GM21529 (cell line): ENCODE results near the gene ZNF283.

Experiments used
- ATAC-seq: cut with Tn5 transposase; IDR thresholded peaks from one replicate; pipeline ENCODE4 v1.9.1; 2021; ENCODE audit not compliant: unreplicated experiment

The ZNF283 gene

DNA sequence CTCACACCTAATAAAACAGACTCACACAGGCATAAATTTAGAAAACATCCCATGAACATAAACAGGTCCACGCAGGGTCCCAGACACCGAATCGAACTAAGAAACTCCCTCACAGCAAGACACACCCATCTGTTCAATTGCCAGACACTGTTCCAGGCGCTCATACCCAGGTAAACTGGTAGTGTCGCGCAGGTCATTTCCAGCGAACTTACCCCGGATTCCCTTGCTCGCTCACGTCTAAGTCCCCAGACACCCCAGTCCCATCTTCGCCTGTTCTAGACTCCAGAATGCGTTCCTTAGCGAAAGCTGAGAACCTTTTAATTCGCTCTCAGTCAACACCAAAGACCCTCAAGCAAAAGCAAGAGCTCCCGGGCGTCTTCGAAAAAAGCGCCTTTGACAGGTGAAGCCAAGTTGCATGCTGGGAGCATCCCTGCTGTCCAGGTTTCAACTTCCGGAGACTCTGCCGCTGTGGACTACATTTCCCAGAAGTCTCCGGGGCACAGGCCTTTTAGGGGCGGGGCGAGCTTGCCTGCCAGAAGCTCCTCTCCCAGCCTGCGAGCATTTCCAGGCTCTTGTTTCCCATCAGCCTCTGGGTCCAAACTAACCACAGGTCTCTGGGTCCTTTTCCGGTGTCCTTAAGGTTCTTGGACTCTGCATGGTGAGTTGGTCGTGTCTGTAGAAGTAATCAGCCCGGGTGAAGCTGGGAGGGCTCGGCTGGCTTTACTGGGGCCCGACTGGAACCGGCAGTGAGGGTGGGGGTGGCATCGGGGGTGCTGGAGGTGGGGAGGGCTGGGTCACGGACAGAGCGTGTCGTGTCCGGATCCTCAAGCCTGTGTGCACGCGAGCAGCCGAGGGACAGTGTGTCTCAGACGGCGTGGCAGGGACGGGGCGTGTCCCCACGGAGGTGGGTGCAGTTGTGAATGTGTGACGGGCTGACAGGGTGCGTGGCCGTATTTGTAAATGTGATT, at the start of gene ZNF283:
Gene ZNF283 (plus strand): TSS at position 535 of the 968 bp plus-strand sequence. CDS start 6,184 bp downstream, outside the sequence.
- peak; percentile 85 for ATAC-seq

DNA sequence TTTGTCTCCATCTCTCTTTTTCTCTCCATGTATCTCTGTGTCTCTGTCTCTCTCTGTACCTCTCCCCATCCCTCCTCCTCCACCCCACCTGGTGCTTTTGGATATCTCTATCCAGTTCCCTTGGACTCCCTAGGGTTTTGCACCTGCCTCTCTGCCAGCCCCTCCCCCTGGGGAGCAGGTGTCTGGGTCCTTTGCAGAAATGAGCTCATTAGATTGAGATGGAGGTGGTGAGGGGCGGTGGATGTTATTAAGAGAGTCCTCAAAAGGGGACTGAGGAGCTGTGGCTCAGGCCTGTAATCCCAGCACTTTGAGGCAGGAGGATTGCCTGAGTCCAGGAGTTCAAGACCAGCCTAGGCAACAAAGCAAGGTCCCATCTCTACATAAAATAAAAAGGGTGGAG, 48.5 kb upstream of the ZNF283 start:
- no peak for ATAC-seq

DNA sequence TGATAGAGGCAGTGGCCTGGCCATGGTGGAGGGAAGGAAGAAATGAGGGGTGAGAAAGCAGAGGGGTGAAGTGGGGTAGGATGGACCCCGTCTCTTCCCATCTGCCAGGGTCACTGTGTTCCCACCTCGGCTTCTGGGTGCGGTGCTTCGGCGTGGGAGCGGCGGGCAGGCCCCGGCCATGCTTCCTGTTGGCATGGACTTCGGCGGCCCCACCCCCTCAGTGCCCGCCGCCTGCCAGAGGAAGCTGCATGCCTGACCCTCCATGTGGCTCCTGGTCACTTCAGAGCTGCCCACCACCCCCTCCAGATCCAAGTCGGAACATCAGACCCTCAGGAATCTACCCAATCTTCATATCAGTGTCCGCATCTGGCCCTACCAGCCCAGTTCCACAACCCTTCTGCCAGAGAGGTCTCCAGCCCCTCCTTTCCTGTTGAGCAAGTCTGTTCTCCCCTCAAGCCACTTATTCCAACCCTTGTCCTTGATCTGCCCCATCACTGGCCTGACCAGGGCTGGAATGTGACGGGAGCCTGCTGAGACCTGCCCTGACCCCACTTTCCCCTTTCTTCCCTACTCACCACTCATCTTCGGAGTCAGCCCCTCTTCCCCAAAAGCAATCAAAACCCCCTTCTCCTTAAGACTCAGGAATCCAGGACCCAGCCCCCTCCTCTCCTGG, 47.8 kb upstream of the ZNF283 start:
- ATAC-seq, result no peak

DNA sequence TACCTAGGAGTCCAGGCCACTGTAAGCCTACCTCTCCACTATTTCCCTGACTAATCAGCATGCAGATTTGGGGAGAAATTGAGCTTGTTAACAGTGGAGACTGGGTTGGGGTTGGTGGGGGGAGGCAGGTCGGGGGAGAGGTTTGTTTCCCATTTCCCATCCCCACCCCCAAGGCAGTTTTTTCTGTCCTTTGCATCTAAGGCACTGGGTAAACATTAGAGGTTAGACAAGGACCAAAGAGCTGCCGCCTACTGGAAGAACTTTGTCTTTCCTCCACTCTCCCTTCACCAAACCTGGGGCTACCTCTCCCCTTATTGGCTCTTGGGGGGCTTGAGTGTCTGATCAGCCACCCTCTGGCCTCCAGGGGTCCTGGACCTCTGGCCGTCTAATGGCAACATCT, 47.3 kb upstream of the ZNF283 start:
- ATAC-seq, result no peak

DNA sequence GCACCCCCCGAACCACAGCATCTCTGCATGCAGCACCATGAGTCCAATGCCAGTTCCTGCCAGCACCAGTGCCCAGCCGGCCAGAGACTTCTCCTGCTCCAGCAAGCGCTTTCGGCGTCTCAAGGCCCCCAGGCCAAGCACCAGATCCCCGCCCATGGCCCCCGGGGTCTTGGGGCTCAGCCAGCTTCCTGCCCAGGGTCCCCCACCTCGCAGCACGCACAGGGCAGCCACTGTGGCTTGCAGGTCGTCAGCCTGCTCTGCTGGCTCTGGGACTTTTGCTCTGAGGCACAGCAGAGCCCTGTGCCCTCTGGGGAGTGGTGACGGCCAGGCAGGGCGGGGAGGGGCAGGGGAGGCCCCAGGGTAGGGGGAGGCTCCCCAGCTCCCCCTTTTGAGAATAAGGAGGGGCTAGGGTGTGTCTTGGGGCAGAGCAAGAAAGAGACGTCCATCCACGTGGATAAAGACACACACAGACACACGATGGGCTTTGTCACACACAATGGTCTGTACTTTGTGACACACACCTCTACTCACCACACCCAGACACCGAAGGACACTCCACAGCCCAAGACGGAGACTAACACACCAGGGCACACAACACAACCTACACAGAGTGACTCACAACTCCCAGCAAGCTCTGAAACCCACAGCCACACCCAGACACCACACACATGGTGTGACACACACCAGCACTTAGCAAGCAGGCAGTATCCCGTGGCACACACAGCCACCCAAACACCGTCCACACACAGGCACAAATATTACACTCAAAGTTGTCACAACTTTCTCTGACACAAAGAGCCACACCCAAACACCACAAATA, 46.2 kb upstream of the ZNF283 start, which contains the start of gene KCNN4:
Gene KCNN4 (minus strand): TSS at position 268 of the 820 bp plus-strand sequence. CDS start 112 bp downstream, at position 156.
- peak; percentile 37 for ATAC-seq

DNA sequence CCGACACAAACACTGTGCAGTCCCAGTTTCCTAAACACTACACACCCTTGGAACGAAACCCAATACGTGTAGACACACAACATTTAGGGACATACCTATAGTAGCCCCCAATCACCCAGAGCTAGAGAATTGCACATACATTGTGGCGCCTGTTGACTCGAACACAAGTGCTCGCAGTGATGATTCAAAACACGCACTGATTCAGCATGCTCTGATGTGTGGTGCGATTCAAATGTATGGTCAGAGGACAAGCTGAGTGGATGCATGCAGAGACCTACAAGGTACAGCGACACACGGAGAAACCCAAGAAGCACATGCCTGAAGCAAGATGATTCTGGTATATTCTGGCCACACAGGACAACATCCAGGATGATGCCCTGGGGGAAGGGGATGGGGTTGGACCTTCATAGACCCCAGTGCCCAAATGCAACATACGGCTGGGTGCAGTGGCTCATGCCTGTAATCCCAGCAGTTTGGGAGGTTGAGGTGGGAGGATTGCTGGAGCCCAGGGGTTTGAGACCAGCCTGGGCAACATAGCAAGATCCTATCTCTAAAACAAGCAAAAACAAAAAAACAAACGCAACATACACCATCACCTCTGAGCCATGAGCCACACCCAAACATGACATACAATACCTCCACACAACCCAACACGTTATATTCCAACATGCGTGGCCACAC, 45.4 kb upstream of the ZNF283 start:
- no peak for ATAC-seq

DNA sequence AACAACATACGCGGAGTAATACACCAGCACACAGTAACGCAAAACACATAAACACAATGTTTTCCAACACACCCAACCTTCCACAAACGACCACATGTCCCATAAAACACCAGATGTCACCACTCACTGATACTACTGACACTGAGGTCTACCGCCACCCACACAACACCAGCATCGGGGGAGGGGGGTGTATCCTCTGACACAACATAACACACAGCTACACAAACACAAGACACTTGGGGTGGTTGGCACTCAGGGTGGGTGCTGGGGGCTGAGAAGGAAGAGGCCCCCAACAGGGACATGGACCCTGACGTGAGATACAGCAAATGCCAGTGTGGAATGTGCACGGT, 44.8 kb upstream of the ZNF283 start:
- ATAC-seq, result no peak

DNA sequence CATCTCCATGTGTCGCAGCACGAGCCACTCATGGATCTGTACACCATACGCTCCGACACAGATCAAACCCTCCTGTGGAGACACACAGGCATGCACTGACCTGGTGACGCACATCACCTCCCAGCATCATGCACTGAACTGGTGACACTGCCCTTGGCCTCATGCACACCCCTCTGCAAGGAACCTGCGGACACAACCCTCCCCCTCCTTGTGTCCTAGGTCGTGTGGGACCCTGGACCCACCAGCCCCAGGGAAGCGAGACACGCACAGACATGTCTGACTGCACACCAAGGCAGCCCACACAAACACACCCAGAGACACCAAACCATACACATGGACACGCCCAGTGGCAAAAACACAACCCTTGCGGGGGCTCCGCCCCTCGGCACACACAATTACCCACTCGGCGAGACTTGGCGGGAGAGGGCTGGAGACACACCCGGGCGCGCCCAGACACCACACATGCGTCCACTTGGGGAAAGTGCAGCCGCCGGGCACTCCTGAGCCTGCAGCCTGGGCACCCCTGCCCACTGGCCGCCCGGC, 44.4 kb upstream of the ZNF283 start:
- ATAC-seq, result no peak

DNA sequence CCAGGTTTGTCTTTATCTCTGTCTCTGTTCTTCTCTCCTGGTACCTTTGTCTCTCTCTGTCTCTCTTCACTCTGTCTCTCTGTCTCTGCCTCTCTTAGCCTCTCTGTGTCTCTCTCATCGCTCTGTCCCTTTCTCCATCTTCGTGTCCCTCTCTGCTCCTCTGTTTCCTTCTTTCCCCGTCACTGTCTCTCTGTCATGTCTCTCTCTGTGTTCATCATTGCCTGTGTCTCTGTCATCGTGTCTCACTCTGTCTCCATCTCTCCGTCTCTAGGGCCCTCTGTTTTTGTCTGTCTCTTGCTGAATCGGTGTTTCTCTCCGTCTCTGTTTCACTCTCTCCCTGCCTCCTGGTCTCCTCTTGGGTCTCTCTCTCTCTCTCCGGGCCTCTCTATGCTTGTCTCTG, 43.5 kb upstream of the ZNF283 start:
- ATAC-seq, result no peak

DNA sequence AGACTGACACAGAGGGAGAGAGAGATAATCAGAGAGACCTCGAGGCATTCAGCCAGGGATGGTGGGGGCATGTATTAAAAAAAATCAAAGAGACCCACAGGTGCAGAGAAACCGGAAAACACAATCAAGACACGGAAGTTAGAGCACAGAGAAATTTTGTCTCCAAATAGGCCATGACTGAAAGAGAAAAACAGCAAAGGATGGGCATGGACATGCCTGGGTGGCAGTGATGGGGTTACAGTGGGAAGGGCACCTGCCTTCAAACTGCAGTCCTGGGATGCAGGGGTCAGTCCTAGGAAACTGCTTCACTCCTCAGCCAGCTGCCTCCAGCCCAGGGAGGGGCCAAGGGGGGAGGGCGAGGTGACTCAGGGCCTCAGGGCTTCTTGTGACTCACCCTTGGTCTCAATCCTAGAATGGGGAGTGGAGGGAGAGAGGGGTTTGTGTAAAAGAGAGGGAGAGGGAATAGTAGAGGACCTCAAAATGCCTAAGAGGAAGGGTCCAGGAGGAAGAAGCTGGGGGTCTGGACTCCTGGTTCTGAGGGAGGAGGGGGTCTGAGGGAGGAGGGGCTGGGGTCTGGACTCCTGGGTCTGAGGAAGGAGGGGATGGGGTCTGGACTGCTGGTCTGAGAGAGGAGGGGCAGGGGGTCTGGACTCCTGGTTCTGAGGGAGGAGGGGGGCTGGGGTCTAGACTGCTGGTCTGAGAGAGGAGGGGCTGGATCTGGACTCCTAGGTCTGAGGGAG, 42.7 kb upstream of the ZNF283 start:
- no peak for ATAC-seq

DNA sequence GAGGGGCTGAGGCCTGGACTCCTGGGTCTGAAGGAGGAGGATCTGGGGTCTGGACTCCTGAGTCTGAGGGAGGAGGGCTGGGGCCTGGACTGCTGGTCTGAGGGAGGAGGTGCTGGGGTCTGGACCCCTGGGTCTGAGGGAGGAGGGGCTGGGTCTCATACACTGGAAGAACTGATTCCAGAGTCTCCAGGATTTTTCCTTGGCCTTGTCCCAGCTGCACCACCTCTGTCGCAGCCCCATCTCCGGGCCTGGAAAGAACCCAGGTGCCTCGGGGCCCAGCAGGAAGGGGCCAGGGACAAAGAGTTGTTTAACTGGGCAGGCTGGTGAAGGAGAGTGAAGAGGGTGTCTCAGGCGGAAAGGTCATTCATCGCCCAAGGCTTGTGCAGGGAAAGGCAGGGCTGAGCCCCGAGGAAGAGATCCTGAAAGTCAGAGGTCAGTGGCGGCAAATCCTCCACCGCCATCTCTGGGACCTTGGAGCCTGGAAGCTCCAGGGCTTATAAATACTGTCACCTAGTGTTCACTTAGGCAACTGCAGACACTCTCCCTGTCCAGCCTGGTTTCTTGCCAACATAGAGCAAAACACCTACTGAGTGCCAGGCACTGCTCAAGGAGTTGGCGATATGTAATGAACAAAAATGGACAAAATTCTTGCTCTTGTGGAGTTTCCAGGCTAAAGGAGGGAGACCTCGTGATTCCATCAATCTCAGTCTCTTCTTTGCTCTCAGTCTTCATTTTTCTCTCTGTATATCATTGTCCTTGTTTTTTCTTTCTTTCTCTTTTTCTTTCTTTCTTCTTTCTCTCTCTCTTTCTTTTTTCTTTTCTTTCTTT, 41.9 kb upstream of the ZNF283 start:
- ATAC-seq, result no peak

DNA sequence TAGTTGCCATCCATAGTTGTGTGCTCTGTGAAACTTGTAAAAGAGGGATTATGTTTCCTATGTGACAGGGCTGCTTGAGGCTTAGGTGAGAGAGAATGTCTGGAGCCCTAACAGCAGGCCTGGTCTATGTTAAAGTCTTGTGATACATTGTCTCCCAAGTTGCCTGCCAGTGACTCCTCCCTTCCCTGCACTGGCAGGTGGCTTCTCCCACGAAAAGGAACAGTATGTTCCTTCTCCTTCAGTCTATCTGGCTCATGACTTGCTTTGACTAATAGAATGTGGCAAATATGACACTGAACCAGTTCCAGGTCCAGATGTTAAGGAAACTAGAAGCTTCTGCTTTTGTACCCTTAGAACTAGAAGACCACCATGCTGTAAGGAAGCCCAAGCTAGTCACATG, 40.5 kb upstream of the ZNF283 start:
- no peak for ATAC-seq

DNA sequence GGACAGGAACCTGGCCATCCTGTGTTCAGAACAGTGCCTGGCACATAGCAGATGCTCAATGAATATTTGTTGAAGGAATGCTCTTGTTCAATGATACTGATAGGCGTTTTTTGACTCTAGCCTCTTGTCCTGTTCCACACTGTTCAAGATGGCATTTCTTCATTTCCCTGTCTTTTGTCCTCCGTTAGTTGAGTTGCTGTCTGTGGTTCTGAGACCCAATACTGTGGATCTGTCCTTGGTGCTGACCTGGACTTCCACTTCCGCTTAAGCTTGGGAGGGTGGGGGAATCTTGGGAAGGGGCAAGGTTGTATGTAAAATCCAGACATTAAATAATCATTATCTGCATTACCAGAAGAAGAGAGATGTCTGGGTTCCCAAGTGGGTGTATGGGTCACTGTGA, 38.1 kb upstream of the ZNF283 start:
- ATAC-seq, result no peak

DNA sequence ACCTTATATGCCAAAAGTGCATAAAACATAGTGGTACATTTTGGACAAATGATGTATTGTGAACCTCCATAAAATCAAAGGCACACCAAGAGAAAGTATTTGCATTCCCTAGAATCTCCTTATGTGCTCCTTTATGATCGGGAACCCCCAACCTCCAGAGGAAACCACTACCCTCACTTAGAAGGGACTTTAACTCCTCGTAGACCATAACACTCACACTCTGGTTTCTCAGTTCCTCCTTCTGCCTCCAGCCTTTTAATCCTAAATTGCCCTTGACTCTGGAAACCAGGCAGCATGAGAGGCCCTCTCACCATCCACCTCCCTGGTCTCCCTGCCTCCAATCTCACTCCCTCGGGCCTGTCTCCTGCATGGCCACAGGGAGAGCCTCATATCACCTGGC, 36.5 kb upstream of the ZNF283 start:
- ATAC-seq, result no peak

DNA sequence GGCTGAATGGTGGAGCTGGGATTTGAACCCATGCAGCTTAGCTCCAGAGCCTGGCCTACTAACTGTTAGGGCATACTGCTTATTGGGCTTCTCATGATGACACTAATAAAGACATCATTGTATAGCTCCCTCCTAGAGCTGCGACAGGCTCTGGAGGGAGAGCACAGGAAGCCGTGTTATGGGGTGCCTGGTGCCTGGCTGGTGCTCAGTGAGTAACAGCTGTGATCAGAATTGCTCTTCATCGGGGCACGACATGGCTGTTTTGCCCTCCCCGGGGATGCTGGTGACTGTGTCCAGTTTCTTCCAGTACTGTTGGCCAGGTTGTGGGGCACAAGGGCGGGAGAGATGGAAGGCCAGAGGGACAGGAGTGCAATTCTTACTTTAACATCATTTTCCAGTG, 30.0 kb upstream of the ZNF283 start:
- no peak for ATAC-seq

DNA sequence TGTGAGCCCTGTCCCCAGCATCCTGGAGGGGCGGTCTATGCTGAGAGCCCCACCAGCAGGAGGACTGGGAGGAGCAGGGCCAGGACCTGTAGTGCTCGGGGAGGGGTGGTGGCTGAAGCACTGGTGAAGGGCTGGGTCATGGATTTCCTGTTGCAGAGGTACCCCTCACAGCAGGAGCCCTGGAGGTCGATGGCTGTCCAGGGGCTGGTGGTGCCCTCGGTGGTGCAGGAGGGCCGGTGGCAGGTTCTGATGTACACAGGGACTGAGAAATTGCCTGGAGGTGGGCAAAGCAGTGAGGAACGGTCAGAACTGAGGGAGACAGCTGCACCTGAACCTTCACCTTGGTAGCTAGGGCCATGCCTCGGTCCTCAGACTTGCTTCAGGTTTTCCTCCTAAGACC, 29.6 kb upstream of the ZNF283 start:
- no peak for ATAC-seq

DNA sequence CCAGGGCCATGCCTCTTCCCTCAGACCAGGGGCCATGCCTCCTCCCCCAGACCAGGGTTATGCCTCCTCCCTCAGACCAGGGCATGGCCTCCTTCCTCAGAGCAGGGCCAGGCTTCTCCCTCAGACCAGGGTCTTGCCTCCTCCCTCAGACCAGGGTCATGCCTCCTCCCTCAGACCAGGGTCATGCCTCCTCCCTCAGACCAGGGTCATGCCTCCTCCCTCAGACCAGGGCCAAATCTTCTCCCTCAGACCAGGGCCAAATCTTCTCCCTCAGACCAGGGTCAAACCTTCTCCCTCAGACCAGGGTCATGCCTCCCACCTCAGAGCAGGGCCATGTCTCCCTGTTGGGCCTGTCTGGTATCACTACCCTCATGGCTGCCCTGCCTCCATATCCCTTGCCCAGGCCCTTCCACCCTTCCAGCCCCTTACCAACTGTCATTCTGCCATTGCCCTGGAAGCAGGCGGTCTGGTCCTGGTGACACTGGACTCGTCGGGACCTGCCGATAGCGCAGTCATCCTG, 29.0 kb upstream of the ZNF283 start:
- ATAC-seq, result no peak

DNA sequence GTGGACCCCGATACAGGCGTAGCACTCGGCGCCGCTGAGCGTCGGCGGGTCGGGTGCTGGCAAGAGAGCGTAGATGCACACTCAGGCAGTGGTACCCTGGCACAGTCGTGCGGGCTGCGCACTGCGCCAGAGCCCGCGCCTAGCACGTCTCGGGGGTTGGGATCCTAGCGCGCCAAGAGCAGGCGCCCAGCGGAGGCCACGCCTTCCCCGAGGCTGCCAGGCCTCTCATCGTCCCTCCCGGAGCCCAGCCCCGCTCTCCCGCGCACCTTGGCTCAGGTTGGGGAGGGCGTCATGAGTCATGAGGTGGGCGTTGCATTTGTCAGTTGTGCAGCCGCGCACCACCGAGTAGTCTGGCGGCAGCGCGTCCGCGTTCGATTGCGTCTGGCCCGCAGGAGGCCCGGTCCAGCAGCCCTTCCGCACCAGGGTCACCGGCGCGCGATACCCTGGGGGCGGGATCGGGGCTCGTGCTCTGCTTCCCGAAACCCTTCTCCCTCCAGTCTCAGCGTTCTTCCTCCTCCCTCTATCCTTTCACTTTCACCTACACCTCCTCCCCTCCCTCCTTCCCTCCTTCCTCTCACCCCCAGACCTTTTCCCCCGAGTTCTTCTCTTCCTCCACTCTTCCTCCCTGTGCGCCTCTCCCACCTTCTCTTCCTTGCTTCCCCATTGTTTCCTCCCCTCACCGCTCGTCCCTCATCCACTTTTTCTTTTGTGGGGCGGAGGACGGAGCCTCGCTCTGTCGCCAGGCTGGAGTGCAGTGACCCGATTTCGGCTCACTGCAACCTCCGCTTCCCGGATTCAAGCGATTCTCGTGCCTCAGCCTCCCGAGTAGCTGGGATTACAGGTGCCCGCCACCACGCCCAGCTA, 28.3 kb upstream of the ZNF283 start:
- no peak for ATAC-seq
